K562 (cell line): ENCODE measurements around the gene ZNRF3. TPM values are rescaled to one million over a fixed set of nuclear protein-coding genes. Genes with fewer than 3 reads are reported as not detected.

Experiments
- BCOR ChIP-seq: fragments of 450-650 bp; IDR thresholded peaks from 2 replicates; pipeline ENCODE4 v1.6.1; 2016
- NFATC3 ChIP-seq: fragments of 450-650 bp; IDR thresholded peaks from 2 replicates; pipeline ENCODE4 v1.6.1; 2017; ENCODE audit warnings: mild to moderate bottlenecking
- NRF1 ChIP-seq, 2 experiments: fragments of 450-650 bp; IDR thresholded peaks in 1 of 2; conservative IDR thresholded peaks in 1 of 2; 2 replicates each; pipeline ENCODE4 v1.6.1; 2014; ENCODE audit warnings: mild to moderate bottlenecking in 2 of 2
- SAFB ChIP-seq: fragments of 200-400 bp; formaldehyde crosslinking; IDR thresholded peaks from 2 replicates; pipeline ENCODE4 v1.6.1; 2017; ENCODE audit warnings: low read depth, low read length, borderline replicate concordance
- SP1 ChIP-seq: sonication (generic); formaldehyde crosslinking; IDR thresholded peaks from 2 replicates; pipeline ENCODE4 v1.8.1; 2022; ENCODE audit warnings: mild to moderate bottlenecking, missing genetic modification reagents
- ZNF354B ChIP-seq: fragments of 250-450 bp; sonication (Bioruptor Pico); IDR thresholded peaks from 2 replicates; pipeline ENCODE4 v1.4.0; 2020
- polyA plus RNA-seq, 8 experiments: library from polyadenylated mRNA; depleted of rRNA in 4 of 8; stranded (reverse) in 5 of 8; unstranded in 3 of 8; fragments of >200 nt; fragmentation: Nextera tagmentation in 2 of 8; fragmentation: Illumina TruSeq in 1 of 8; extraction: Ambion mirVana in 2 of 8; extraction: Trizol in 1 of 8; gene quantifications; 2 replicates each; pipeline versions ENCODE4 v1.2.1 to v1.2.3, GENCODE V29; 2011 to 2014; ENCODE audit warnings: inconsistent platforms in 1 of 8, missing spikeins in 1 of 8
- total RNA-seq, 7 experiments: library from RNA; depleted of rRNA in 6 of 7; stranded (reverse); fragments of >200 nt in 6 of 7; fragmentation: Illumina TruSeq in 2 of 7; extraction: Trizol in 2 of 7; gene quantifications; 2 replicates each; pipeline versions ENCODE4 v1.2.1 to v1.2.3, GENCODE V29; 2011 to 2021; ENCODE audit warnings: low replicate concordance in 1 of 7
- TF ChIP-seq, protein P1 (sequence below): fragments of 250-450 bp; sonication (Bioruptor Pico); IDR thresholded peaks from 2 replicates; pipeline ENCODE4 v1.4.0; 2020; ENCODE audit warnings: borderline replicate concordance
- TF ChIP-seq, protein P2 (sequence below): fragments of 200-600 bp; sonication (generic); IDR thresholded peaks from one replicate; pipeline ENCODE4 v1.6.1; 2012; ENCODE audit warnings: mild to moderate bottlenecking, low read depth, low read length, inconsistent platforms

The ZNRF3 gene
- total and polyA plus RNA-seq, 9 of the 15 experiments (the other 6 are each of a cell fraction or from before 2014, with no cell fraction given), result 0.41 to 5.9 (median 1.7) TPM

DNA sequence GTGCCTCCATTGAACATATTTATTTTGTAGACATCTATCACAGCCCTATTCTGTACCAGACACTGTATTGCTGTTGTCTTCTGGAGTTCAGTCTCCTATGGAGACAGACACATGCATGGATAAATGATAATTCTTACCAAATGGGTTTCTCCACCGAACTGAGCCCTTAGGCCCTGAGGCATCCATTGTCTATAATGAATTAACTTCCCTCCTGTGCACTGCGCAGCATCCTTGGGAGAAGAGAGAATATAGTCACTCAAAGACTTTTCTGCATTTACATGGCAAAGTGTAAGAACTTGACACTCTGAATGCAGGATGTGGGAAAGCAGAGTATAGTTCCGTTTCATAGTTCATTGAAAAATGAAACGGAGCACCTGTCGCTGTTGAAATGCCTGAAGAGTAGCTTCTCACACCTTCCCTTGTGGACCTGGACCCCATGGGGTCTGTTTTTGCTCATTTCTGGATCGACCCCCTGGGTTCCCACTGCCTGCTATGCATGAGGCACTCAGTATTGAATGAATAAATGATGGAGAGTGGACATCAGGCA, 6.2 kb downstream of the ZNRF3 start (continued):
- TF ChIP-seq SAFB (no peak), NRF1 (conservative IDR thresholded peaks at IDR 0.05 in 1 of 2, IDR thresholded peaks at IDR 0.05 in 1 of 2) (no peak), BCOR (no peak), ZNF354B (CRISPR knock-in tag) (no peak), NFATC3 (no peak), SP1 (CRISPR knock-in tag) (no peak)
- TF ChIP-seq, protein P1, sequence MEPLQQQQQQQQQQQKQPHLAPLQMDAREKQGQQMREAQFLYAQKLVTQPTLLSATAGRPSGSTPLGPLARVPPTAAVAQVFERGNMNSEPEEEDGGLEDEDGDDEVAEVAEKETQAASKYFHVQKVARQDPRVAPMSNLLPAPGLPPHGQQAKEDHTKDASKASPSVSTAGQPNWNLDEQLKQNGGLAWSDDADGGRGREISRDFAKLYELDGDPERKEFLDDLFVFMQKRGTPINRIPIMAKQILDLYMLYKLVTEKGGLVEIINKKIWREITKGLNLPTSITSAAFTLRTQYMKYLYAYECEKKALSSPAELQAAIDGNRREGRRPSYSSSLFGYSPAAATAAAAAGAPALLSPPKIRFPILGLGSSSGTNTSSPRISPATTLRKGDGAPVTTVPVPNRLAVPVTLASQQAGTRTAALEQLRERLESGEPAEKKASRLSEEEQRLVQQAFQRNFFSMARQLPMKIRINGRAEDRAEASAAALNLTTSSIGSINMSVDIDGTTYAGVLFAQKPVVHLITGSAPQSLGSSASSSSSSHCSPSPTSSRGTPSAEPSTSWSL (CRISPR knock-in tag), result no peak
- TF ChIP-seq, protein P2, sequence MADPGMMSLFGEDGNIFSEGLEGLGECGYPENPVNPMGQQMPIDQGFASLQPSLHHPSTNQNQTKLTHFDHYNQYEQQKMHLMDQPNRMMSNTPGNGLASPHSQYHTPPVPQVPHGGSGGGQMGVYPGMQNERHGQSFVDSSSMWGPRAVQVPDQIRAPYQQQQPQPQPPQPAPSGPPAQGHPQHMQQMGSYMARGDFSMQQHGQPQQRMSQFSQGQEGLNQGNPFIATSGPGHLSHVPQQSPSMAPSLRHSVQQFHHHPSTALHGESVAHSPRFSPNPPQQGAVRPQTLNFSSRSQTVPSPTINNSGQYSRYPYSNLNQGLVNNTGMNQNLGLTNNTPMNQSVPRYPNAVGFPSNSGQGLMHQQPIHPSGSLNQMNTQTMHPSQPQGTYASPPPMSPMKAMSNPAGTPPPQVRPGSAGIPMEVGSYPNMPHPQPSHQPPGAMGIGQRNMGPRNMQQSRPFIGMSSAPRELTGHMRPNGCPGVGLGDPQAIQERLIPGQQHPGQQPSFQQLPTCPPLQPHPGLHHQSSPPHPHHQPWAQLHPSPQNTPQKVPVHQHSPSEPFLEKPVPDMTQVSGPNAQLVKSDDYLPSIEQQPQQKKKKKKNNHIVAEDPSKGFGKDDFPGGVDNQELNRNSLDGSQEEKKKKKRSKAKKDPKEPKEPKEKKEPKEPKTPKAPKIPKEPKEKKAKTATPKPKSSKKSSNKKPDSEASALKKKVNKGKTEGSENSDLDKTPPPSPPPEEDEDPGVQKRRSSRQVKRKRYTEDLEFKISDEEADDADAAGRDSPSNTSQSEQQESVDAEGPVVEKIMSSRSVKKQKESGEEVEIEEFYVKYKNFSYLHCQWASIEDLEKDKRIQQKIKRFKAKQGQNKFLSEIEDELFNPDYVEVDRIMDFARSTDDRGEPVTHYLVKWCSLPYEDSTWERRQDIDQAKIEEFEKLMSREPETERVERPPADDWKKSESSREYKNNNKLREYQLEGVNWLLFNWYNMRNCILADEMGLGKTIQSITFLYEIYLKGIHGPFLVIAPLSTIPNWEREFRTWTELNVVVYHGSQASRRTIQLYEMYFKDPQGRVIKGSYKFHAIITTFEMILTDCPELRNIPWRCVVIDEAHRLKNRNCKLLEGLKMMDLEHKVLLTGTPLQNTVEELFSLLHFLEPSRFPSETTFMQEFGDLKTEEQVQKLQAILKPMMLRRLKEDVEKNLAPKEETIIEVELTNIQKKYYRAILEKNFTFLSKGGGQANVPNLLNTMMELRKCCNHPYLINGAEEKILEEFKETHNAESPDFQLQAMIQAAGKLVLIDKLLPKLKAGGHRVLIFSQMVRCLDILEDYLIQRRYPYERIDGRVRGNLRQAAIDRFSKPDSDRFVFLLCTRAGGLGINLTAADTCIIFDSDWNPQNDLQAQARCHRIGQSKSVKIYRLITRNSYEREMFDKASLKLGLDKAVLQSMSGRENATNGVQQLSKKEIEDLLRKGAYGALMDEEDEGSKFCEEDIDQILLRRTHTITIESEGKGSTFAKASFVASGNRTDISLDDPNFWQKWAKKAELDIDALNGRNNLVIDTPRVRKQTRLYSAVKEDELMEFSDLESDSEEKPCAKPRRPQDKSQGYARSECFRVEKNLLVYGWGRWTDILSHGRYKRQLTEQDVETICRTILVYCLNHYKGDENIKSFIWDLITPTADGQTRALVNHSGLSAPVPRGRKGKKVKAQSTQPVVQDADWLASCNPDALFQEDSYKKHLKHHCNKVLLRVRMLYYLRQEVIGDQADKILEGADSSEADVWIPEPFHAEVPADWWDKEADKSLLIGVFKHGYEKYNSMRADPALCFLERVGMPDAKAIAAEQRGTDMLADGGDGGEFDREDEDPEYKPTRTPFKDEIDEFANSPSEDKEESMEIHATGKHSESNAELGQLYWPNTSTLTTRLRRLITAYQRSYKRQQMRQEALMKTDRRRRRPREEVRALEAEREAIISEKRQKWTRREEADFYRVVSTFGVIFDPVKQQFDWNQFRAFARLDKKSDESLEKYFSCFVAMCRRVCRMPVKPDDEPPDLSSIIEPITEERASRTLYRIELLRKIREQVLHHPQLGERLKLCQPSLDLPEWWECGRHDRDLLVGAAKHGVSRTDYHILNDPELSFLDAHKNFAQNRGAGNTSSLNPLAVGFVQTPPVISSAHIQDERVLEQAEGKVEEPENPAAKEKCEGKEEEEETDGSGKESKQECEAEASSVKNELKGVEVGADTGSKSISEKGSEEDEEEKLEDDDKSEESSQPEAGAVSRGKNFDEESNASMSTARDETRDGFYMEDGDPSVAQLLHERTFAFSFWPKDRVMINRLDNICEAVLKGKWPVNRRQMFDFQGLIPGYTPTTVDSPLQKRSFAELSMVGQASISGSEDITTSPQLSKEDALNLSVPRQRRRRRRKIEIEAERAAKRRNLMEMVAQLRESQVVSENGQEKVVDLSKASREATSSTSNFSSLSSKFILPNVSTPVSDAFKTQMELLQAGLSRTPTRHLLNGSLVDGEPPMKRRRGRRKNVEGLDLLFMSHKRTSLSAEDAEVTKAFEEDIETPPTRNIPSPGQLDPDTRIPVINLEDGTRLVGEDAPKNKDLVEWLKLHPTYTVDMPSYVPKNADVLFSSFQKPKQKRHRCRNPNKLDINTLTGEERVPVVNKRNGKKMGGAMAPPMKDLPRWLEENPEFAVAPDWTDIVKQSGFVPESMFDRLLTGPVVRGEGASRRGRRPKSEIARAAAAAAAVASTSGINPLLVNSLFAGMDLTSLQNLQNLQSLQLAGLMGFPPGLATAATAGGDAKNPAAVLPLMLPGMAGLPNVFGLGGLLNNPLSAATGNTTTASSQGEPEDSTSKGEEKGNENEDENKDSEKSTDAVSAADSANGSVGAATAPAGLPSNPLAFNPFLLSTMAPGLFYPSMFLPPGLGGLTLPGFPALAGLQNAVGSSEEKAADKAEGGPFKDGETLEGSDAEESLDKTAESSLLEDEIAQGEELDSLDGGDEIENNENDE, result no peak
